GM10248 (cell line): Measurements from ENCODE around the gene TMIE.
"Not testable (repeated sequence)": the region's sequence is repeated elsewhere in the genome, so short reads cannot be mapped to it uniquely, and the experiment has no call there.

Source experiments
- CTCF ChIA-PET: fragments of 300-600 bp; sonication (Branson Sonifier 250); formaldehyde crosslinking; extraction: SDS; loops from one replicate; lab custom pipeline; 2021; ENCODE audit warnings: antibody characterized with exemption; lab: Yijun Ruan, JAX
- POLR2A ChIA-PET: fragments of 350-650 bp; sonication (Branson Sonifier 250); formaldehyde crosslinking; extraction: SDS; loops from one replicate; lab custom pipeline; 2020; ENCODE audit warnings: antibody characterized with exemption; lab: Yijun Ruan, JAX
- DNase-seq: peaks from one replicate; pipeline ENCODE4 v3.0.0; 2012; ENCODE audit errors: extremely low spot score
- CTCF ChIP-seq: IDR thresholded peaks from 2 replicates; pipeline ENCODE4 v1.5.1; 2012; ENCODE audit warnings: mild to moderate bottlenecking, low read depth; ENCODE audit errors: extremely low read depth, missing control alignments, control extremely low read depth

The TMIE gene

GRCh38 chr3:46736006-46736872, 35.0 kb downstream of the TMIE start:
- TF ChIP-seq CTCF = no peak
- CTCF ChIA-PET = no interaction called here

GRCh38 chr3:46737329-46737731, 36.1 kb downstream of the TMIE start:
- ChIA-PET POLR2A (no interaction called here), CTCF (interaction anchor here (2.2 kb wide), 1 partner anchor 10 kb away, joined by 5 read pairs; no protein-coding TSS in a partner anchor)
- DNase-seq = no peak
- no peak for TF ChIP-seq CTCF

More at GRCh38 chr3:46736006-46736872, 35.0 kb downstream of the TMIE start:
- no peak for DNase-seq
- POLR2A ChIA-PET = no interaction called here

GRCh38 chr3:46739565-46739964, 38.4 kb downstream of the TMIE start:
- DNase-seq, POLR2A ChIA-PET, CTCF ChIA-PET: not testable (repeated sequence)

- TF ChIP-seq CTCF = no peak
- ChIA-PET CTCF (no interaction called here), POLR2A (no interaction called here)
- DNase-seq = no peak
Observed at GRCh38 chr3:46742992-46743585, 41.9 kb downstream of the TMIE start.

- POLR2A ChIA-PET = no interaction called here
- CTCF ChIA-PET = no interaction called here
Observed at GRCh38 chr3:46746711-46747110, 45.5 kb downstream of the TMIE start.

GRCh38 chr3:46748170-46748569, 47.0 kb downstream of the TMIE start:
- TF ChIP-seq CTCF = no peak
- no peak for DNase-seq
- ChIA-PET POLR2A (no interaction called here), CTCF (no interaction called here)

More at GRCh38 chr3:46746711-46747110, 45.5 kb downstream of the TMIE start:
- no peak for TF ChIP-seq CTCF
- no peak for DNase-seq

GRCh38 chr3:46749129-46749528, 47.9 kb downstream of the TMIE start:
- ChIA-PET POLR2A (no interaction called here), CTCF (no interaction called here)
- no peak for DNase-seq
- no peak for TF ChIP-seq CTCF
